MCF 10A (cell line): ENCODE measurements around the gene CREBL2. TPM values are rescaled to one million over a fixed set of nuclear protein-coding genes. Genes with fewer than 3 reads are reported as not detected.
"Not testable (repeated sequence)": the region's sequence is repeated elsewhere in the genome, so short reads cannot be mapped to it uniquely, and the experiment has no call there.

ENCODE experiments used
- BruUV-seq: library from RNA; stranded (reverse); fragments of 400-500 nt; replicated peaks from 2 replicates; lab custom pipeline; 2021; lab: Mats Ljungman, UMichigan
- CTCF ChIA-PET: fragments of 300-600 bp; sonication (Branson Sonifier 250); formaldehyde crosslinking; extraction: SDS; loops from one replicate; lab custom pipeline; 2021; ENCODE audit warnings: antibody characterized with exemption, inconsistent platforms; lab: Yijun Ruan, JAX
- POLR2A ChIA-PET: fragments of 300-600, 350-650 bp; sonication (Branson Sonifier 250); formaldehyde crosslinking; extraction: SDS; loops from one replicate; lab custom pipeline; 2020; ENCODE audit warnings: antibody characterized with exemption, inconsistent platforms; lab: Yijun Ruan, JAX
- DNase-seq: peaks from one replicate; pipeline ENCODE4 v3.0.0-alpha.2; 2018; ENCODE audit not compliant: unreplicated experiment
- H3K27ac Mint-ChIP-seq: one replicate; pipeline ENCODE4 v1.8.0; 2022; ENCODE audit warnings: mild to moderate bottlenecking, low read depth, mixed read lengths; ENCODE audit not compliant: unreplicated experiment
- H3K27me3 Mint-ChIP-seq: one replicate; pipeline ENCODE4 v1.8.0; 2022; ENCODE audit warnings: mixed read lengths; ENCODE audit not compliant: insufficient read depth, unreplicated experiment
- H3K36me3 Mint-ChIP-seq: one replicate; pipeline ENCODE4 v1.8.0; 2022; ENCODE audit warnings: mild to moderate bottlenecking, moderate library complexity, mixed read lengths; ENCODE audit not compliant: insufficient read depth, unreplicated experiment
- H3K4me1 Mint-ChIP-seq: one replicate; pipeline ENCODE4 v1.8.0; 2022; ENCODE audit warnings: mixed read lengths; ENCODE audit not compliant: insufficient read depth, unreplicated experiment
- H3K4me3 Mint-ChIP-seq: one replicate; pipeline ENCODE4 v1.8.0; 2022; ENCODE audit warnings: mild to moderate bottlenecking, moderate library complexity, mixed read lengths; ENCODE audit not compliant: unreplicated experiment
- H3K9me3 Mint-ChIP-seq: one replicate; pipeline ENCODE4 v1.8.0; 2022; ENCODE audit warnings: mixed read lengths; ENCODE audit not compliant: unreplicated experiment
- CTCF ChIP-seq: fragments of 200-600 bp; IDR thresholded peaks from one replicate; pipeline ENCODE4 v1.8.0; 2022; ENCODE audit warnings: antibody characterized with exemption, mild to moderate bottlenecking; ENCODE audit not compliant: unreplicated experiment
- intact Hi-C: fragments of 100-400 bp; cut with micrococcal nuclease; formaldehyde crosslinking; loops from 2 replicates; pipeline ENCODE4 v1.14.1; 2022
- total RNA-seq: library from RNA; stranded (reverse); gene quantifications from 2 replicates; pipeline ENCODE4 v1.2.3, GENCODE V29; 2022

The CREBL2 gene
- total RNA-seq, 1 experiment from 2014 or later: 17.4 TPM

DNA sequence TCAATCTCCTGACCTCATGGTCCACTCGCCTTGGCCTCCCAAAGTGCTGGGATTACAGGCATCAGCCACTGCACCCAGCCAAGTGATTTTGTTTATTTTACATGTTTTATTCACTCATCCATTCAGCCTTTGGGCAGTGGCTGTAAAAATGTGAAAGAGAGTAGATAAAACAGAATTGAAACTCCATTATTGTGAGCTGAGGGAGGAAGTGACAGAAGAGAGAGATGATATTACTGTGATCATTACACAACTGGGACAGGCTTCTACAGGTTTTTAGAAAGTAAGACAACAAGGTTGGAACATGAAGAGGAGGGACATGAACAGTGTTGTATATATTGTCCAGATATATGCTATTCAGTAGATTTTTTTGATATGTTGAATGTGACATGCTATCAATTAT is 25.0 kb downstream of the CREBL2 start:
- intact Hi-C loops: no loop called here
- H3K27me3 Mint-ChIP-seq: no peaks in the 10 kb centered on the region
- H3K4me1 Mint-ChIP-seq: no peaks in the 10 kb centered on the region
- ChIA-PET CTCF (interaction anchor here (0.6 to 0.7 kb wide), 2 partner anchors 20 to 250 kb away, joined by 3 to 4 read pairs; no protein-coding TSS in a partner anchor), POLR2A (interaction anchor here (0.9 kb wide), 1 partner anchor 24 kb away, joined by 3 read pairs; no protein-coding TSS in a partner anchor)
- no peak overlapping the region for H3K27ac Mint-ChIP-seq
- no peak for TF ChIP-seq CTCF
- no TSS peak for BruUV-seq
- peaks cover 45% of the 10 kb centered on the region for H3K36me3 Mint-ChIP-seq
- no peak for DNase-seq
- no peak overlapping the region for H3K4me3 Mint-ChIP-seq
- no peaks in the 10 kb centered on the region for H3K9me3 Mint-ChIP-seq

GRCh38 chr12:12639995-12640394 is 28.3 kb downstream of the CREBL2 start:
- H3K9me3 Mint-ChIP-seq, DNase-seq, intact Hi-C loops, BruUV-seq, H3K4me1 Mint-ChIP-seq, H3K4me3 Mint-ChIP-seq, H3K27me3 Mint-ChIP-seq, CTCF ChIA-PET, POLR2A ChIA-PET, H3K27ac Mint-ChIP-seq: not testable (repeated sequence)
- peaks cover 51% of the 10 kb centered on the region for H3K36me3 Mint-ChIP-seq

DNA sequence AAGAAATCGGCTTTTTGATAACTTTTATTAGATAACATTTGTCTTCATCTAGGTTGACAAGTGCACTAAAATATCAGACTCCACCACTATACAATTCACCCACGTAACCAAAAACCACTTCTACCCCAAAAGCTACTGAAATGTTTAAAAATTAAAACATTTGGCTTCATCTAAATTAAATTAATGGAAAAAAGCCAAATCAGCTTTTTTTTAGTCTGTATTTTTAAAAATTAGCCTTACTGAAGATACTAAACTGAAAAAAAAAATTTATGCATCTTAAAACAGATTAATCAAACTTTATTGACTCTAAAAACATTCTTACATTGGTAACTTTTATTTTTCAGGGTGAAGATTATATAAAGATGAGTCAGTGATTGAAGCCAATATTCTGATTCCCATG is 30.0 kb downstream of the CREBL2 start:
- Mint-ChIP-seq H3K4me3 (no peak overlapping the region), H3K9me3 (no peaks in the 10 kb centered on the region), H3K4me1 (no peaks in the 10 kb centered on the region), H3K27ac (no peak overlapping the region), H3K36me3 (peaks cover 40% of the 10 kb centered on the region), H3K27me3 (no peaks in the 10 kb centered on the region)
- BruUV-seq: no TSS peak
- ChIA-PET POLR2A (interaction anchor here (1.0 to 1.3 kb wide), 2 partner anchors 8 to 29 kb away, joined by 3 read pairs; no protein-coding TSS in a partner anchor), CTCF (interaction anchor here (0.7 to 2.9 kb wide), 2 partner anchors 14 to 53 kb away, joined by 3 to 13 read pairs; no protein-coding TSS in a partner anchor)
- intact Hi-C loops: no loop called here
- TF ChIP-seq CTCF: no peak
- no peak for DNase-seq

- Mint-ChIP-seq H3K36me3 (peaks cover 32% of the 10 kb centered on the region), H3K27ac (no peak overlapping the region), H3K4me3 (no peak overlapping the region), H3K27me3 (no peaks in the 10 kb centered on the region), H3K9me3 (no peaks in the 10 kb centered on the region), H3K4me1 (no peaks in the 10 kb centered on the region)
- intact Hi-C loops: no loop called here
- ChIA-PET CTCF (interaction anchor here (0.5 to 2.9 kb wide), 4 partner anchors 13 to 562 kb away, joined by 3 to 13 read pairs (median 3); no protein-coding TSS in a partner anchor), POLR2A (interaction anchor here (0.6 to 1.0 kb wide), 2 partner anchors 10 to 31 kb away, joined by 3 read pairs; partner anchors contain the start of gene CREBL2)
- BruUV-seq: no TSS peak
- TF ChIP-seq CTCF: no peak
- no peak for DNase-seq
Measured at GRCh38 chr12:12642916-12643315, 31.2 kb downstream of the CREBL2 start.
